Measurements from ENCODE around the gene PBX3.

DNA sequence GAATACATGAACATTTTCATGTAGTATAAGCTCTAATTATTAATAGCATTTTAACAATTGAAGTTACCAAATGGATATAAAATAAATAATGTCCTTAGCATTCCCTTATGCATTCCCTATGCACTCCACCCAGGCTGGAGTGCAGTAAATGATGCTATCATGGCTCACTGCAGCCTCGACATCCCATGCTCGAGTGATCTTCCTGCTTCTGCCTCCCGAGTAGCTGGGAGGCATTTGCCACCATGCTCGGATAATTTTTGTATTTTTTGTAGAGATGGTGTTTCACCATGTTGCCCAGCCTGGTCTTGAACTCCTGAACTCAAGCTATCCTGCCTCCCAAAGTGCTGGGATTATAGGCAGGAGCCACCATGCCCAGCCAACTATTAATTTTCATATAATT lies 184.0 kb downstream of the PBX3 start:
- TF ChIP-seq CTCF (optimal IDR thresholded peaks at IDR 0.05 in 1 of 3, IDR thresholded peaks at IDR 0.05 in 1 of 3, conservative IDR thresholded peaks at IDR 0.05 in 1 of 3; ENCODE audit: extremely low read depth in 1 of 3, insufficient read depth in 2 of 3, low read length in 3 of 3) (no peak), EZH2 (IDR thresholded peaks at IDR 0.05; ENCODE audit: low read length) (no peak)
